Body of pancreas (tissue), 4 donors: Measurements from ENCODE around the gene WBP1.

ENCODE experiments used
- POLR2A ChIP-seq, 3 donors: fragments of 450-650 bp; IDR thresholded peaks; one replicate each; pipeline ENCODE4 v1.6.1; 2016; ENCODE audit warnings: antibody characterized with exemption in 3 of 3, mild to moderate bottlenecking in 2 of 3
- TF ChIP-seq, protein P1 (sequence below), 7 experiments: fragments of 450-650 bp in 4 of 7; fragments of 200-600 bp in 3 of 7; sonication (generic) in 3 of 7; IDR thresholded peaks; one replicate each; pipeline ENCODE4 v1.5.1; 2016 to 2019; ENCODE audit warnings: antibody characterized with exemption in 7 of 7

DNA sequence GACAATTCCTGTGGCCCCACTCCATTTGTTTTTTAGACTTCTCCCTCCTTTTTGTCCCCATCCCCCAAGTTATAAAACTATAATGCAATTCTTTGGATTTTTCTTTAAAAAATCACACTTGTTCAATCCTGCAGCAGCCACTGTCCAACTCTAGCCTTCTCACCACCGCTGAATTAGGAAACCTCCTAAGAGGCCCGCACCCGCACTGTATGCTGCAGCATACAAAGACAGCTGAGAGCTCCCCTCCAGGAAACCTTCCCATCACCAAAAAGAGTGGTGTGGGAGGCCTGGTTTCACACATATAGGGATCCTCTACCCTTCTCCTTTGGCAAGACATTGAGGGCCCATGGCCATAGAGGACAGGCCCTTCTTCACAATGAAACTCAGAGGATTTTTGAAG, 46.4 kb downstream of the WBP1 start:
- TF ChIP-seq, protein P1, sequence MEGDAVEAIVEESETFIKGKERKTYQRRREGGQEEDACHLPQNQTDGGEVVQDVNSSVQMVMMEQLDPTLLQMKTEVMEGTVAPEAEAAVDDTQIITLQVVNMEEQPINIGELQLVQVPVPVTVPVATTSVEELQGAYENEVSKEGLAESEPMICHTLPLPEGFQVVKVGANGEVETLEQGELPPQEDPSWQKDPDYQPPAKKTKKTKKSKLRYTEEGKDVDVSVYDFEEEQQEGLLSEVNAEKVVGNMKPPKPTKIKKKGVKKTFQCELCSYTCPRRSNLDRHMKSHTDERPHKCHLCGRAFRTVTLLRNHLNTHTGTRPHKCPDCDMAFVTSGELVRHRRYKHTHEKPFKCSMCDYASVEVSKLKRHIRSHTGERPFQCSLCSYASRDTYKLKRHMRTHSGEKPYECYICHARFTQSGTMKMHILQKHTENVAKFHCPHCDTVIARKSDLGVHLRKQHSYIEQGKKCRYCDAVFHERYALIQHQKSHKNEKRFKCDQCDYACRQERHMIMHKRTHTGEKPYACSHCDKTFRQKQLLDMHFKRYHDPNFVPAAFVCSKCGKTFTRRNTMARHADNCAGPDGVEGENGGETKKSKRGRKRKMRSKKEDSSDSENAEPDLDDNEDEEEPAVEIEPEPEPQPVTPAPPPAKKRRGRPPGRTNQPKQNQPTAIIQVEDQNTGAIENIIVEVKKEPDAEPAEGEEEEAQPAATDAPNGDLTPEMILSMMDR (IDR thresholded peaks at IDR 0.05), result no peak
- no peak for TF ChIP-seq POLR2A (IDR thresholded peaks at IDR 0.05)
